ENCODE results near the gene NXF1. TPM values are rescaled to one million over a fixed set of nuclear protein-coding genes. Genes with fewer than 3 reads are reported as not detected.

Gene NXF1
- total and polyA plus RNA-seq, 2 of the 13 experiments (the other 11 are each of a cell fraction or from before 2014, with no cell fraction given): 30.4 to 30.9 TPM

- TF ChIP-seq, protein P1, sequence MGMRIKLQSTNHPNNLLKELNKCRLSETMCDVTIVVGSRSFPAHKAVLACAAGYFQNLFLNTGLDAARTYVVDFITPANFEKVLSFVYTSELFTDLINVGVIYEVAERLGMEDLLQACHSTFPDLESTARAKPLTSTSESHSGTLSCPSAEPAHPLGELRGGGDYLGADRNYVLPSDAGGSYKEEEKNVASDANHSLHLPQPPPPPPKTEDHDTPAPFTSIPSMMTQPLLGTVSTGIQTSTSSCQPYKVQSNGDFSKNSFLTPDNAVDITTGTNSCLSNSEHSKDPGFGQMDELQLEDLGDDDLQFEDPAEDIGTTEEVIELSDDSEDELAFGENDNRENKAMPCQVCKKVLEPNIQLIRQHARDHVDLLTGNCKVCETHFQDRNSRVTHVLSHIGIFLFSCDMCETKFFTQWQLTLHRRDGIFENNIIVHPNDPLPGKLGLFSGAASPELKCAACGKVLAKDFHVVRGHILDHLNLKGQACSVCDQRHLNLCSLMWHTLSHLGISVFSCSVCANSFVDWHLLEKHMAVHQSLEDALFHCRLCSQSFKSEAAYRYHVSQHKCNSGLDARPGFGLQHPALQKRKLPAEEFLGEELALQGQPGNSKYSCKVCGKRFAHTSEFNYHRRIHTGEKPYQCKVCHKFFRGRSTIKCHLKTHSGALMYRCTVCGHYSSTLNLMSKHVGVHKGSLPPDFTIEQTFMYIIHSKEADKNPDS (CRISPR knock-in tag; IDR thresholded peaks at IDR 0.05): no peak
- TF ChIP-seq ZNF550 (CRISPR knock-in tag; IDR thresholded peaks at IDR 0.05; ENCODE audit: borderline replicate concordance) (no peak), ZNF749 (CRISPR knock-in tag; IDR thresholded peaks at IDR 0.05; ENCODE audit: borderline replicate concordance) (no peak), HNRNPLL (IDR thresholded peaks at IDR 0.05; ENCODE audit: low read depth, low read length, poor library complexity, severe bottlenecking) (no peak), ARNT (IDR thresholded peaks at IDR 0.05) (no peak), ZNF678 (CRISPR knock-in tag; IDR thresholded peaks at IDR 0.05) (no peak), ZNF720 (CRISPR knock-in tag; IDR thresholded peaks at IDR 0.05) (no peak), ZGPAT (CRISPR knock-in tag; IDR thresholded peaks at IDR 0.05) (0 out of 2 replicates have a peak, but pooled peaks have one; percentile 13), ZNF883 (CRISPR knock-in tag; IDR thresholded peaks at IDR 0.05; ENCODE audit: not compliant biosample characterization) (no peak), ZNF614 (CRISPR knock-in tag; IDR thresholded peaks at IDR 0.05; ENCODE audit: borderline replicate concordance) (no peak; the same call in 1 of the 2 replicates), ATRX (CRISPR knock-in tag; IDR thresholded peaks at IDR 0.05; ENCODE audit: borderline replicate concordance) (no peak), ZSCAN29 (CRISPR knock-in tag; conservative IDR thresholded peaks at IDR 0.05) (no peak), ARHGAP35 (CRISPR knock-in tag; IDR thresholded peaks at IDR 0.05; ENCODE audit: borderline replicate concordance) (no peak), SIX1 (CRISPR knock-in tag; IDR thresholded peaks at IDR 0.05; ENCODE audit: borderline replicate concordance) (no peak), ZNF644 (CRISPR knock-in tag; IDR thresholded peaks at IDR 0.05; ENCODE audit: low read depth) (no peak), TBX3 (IDR thresholded peaks at IDR 0.05; ENCODE audit: borderline replicate concordance) (no peak), MYNN (CRISPR knock-in tag; IDR thresholded peaks at IDR 0.05; ENCODE audit: low read depth) (no peak), ISX (CRISPR knock-in tag; conservative IDR thresholded peaks at IDR 0.05) (no peak), ZSCAN20 (CRISPR knock-in tag; IDR thresholded peaks at IDR 0.05; ENCODE audit: borderline replicate concordance) (no peak), SAFB2 (CRISPR knock-in tag; IDR thresholded peaks at IDR 0.05; ENCODE audit: borderline replicate concordance, low read depth) (no peak), NONO (IDR thresholded peaks at IDR 0.05) (no peak), NONO (CRISPR knock-in tag; conservative IDR thresholded peaks at IDR 0.05) (peak; percentile 64), BORCS8-MEF2B (CRISPR knock-in tag; IDR thresholded peaks at IDR 0.05) (no peak), ZNF431 (CRISPR knock-in tag; IDR thresholded peaks at IDR 0.05; ENCODE audit: borderline replicate concordance, low read depth) (no peak), ZNF430 (CRISPR knock-in tag; IDR thresholded peaks at IDR 0.05) (no peak), CBX1 (IDR thresholded peaks at IDR 0.05; ENCODE audit: low read depth) (peak; percentile 28)
Observed at GRCh38 chr11:62850911-62851806, 45.9 kb upstream of the NXF1 start (continued).
